Measurements from ENCODE around the gene FHL2. TPM values are rescaled to one million over a fixed set of nuclear protein-coding genes. Genes with fewer than 3 reads are reported as not detected.

Gene FHL2
- total and polyA plus RNA-seq, 9 of the 15 experiments (the other 6 are each of a cell fraction or from before 2014, with no cell fraction given) = 7.5 to 33.1 (median 23.9) TPM

DNA sequence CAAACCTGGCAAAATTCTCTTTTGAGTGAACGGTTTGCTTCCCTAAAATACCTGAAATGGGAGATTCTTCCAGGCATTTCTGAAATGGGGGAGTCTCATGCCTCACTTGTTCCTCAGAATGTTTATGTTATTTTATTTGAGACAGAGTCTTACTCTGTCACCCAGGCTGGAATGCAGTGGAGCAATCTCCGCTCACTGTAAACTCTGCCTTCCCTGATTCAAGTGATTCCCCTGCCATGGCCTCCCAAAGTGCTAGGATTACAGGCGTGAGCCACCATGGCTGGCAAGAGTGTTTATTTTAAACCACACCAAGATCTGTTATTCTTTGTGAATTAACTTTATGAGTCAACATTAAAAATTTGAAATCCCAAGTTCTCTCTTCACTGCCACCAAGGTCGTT, 6.4 kb upstream of the FHL2 start:
- Histone ChIP-seq H3K4me1 (replicated peaks in 1 of 2; ENCODE audit: control insufficient read depth in 2 of 2, insufficient read depth in 2 of 2, low read length in 2 of 2) (peaks cover 0 to 13% of the 10 kb centered on the region in 2 experiments; a peak in 3 of 5 replicates), H3K9ac (ENCODE audit: insufficient read depth in 1 of 2, low read depth in 2 of 2, low read length in 2 of 2) (no peak overlapping the region), H3K36me3 (ENCODE audit: control insufficient read depth, insufficient read depth, low read length) (no peaks in the 10 kb centered on the region), H4K20me1 (replicated peaks; ENCODE audit: control insufficient read depth, insufficient read depth, low read length) (no peaks in the 10 kb centered on the region), H3K9me3 (replicated peaks; ENCODE audit: control insufficient read depth, insufficient read depth, low read depth, low read length) (no peaks in the 10 kb centered on the region), H3K9me1 (ENCODE audit: control insufficient read depth, insufficient read depth, low read length) (no peaks in the 10 kb centered on the region), H3K79me2 (ENCODE audit: control insufficient read depth, insufficient read depth, low read length) (no peaks in the 10 kb centered on the region), H3K27ac (ENCODE audit: extremely low read depth, low read depth, low read length) (no peak overlapping the region), H3K4me2 (ENCODE audit: insufficient read depth, low read length) (no peak overlapping the region), H3K27me3 (ENCODE audit: control insufficient read depth in 2 of 2, insufficient read depth in 2 of 2, low read length in 2 of 2) (no peaks in the 10 kb centered on the region), H3K4me3 (no peak overlapping the region), H2AFZ (ENCODE audit: low read depth, low read length) (no peak overlapping the region)
- POLR2A ChIA-PET = no interaction called here
- in situ Hi-C loops (cut with MboI) = no loop called here
- no peak for TF ChIP-seq NCOA1 (IDR thresholded peaks at IDR 0.05; ENCODE audit: low read depth)
- TF ChIP-seq, protein P1, sequence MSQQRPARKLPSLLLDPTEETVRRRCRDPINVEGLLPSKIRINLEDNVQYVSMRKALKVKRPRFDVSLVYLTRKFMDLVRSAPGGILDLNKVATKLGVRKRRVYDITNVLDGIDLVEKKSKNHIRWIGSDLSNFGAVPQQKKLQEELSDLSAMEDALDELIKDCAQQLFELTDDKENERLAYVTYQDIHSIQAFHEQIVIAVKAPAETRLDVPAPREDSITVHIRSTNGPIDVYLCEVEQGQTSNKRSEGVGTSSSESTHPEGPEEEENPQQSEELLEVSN (IDR thresholded peaks at IDR 0.05; ENCODE audit: borderline replicate concordance in 1 of 2, extremely low read depth in 1 of 2, insufficient read depth in 1 of 2, insufficient read length in 1 of 2, low read depth in 1 of 2, low read length in 1 of 2, poor library complexity in 1 of 2, severe bottlenecking in 1 of 2) = no peak
- TF ChIP-seq, protein P2, sequence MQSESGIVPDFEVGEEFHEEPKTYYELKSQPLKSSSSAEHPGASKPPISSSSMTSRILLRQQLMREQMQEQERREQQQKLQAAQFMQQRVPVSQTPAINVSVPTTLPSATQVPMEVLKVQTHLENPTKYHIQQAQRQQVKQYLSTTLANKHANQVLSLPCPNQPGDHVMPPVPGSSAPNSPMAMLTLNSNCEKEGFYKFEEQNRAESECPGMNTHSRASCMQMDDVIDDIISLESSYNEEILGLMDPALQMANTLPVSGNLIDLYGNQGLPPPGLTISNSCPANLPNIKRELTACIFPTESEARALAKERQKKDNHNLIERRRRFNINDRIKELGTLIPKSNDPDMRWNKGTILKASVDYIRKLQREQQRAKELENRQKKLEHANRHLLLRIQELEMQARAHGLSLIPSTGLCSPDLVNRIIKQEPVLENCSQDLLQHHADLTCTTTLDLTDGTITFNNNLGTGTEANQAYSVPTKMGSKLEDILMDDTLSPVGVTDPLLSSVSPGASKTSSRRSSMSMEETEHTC (IDR thresholded peaks at IDR 0.05) = no peak
- no peak for TF ChIP-seq EP300 (IDR thresholded peaks at IDR 0.05; ENCODE audit: low read length)
- no peak for TF ChIP-seq SRSF9 (IDR thresholded peaks at IDR 0.05; ENCODE audit: borderline replicate concordance, low read depth, low read length)
- no peak for TF ChIP-seq SMC3 (conservative IDR thresholded peaks at IDR 0.05; ENCODE audit: insufficient read depth, low read depth, low read length)
- no TSS peak for BruUV-seq (replicated peaks)
- ATAC-seq (no peak), DNase-seq (ENCODE audit: extremely low read depth in 1 of 4, low spot score in 3 of 4) (no peak), FAIRE-seq (no peak)
- WGBS (ENCODE audit: insufficient coverage, low coverage, missing lambda C conversion rate) = 37% methylated on average over 4 of the region's 4 CpGs
- CTCF ChIA-PET (ENCODE audit: low intra/inter-chr PET ratio) = no interaction called here
- intact Hi-C loops (cut with micrococcal nuclease) = no loop called here
